Lung (tissue), 12 donors: ENCODE measurements around the gene GMIP. TPM values are rescaled to one million over a fixed set of nuclear protein-coding genes. Genes with fewer than 3 reads are reported as not detected.

ENCODE experiments used
- ATAC-seq: fragments of 200-7000 bp; cut with Tn5 transposase; one replicate; pipeline ENCODE4 v1.9.1; 2020; ENCODE audit warnings: moderate number of reproducible peaks; ENCODE audit not compliant: insufficient read depth, low FRiP score
- DNase-seq, 3 donors: peaks; one replicate each; pipeline ENCODE4 v3.0.0-alpha.2; 2013 to 2017
- H3K27ac ChIP-seq, 2 donors: one replicate each; pipeline ENCODE4 v1.5.1; 2013; ENCODE audit warnings: mild to moderate bottlenecking in 2 of 2, moderate library complexity in 2 of 2, control low read depth in 1 of 2, inconsistent platforms in 1 of 2, low read depth in 1 of 2, low read length in 1 of 2
- H3K27me3 ChIP-seq, 3 donors: one replicate each; pipeline ENCODE4 v1.5.1; 2013; ENCODE audit warnings: low read length in 2 of 3; ENCODE audit not compliant: control insufficient read depth in 3 of 3, insufficient read depth in 3 of 3
- H3K36me3 ChIP-seq, 4 donors: one replicate each; pipeline ENCODE4 v1.5.1; 2013; ENCODE audit warnings: low read length in 4 of 4, mild to moderate bottlenecking in 1 of 4, moderate library complexity in 1 of 4; ENCODE audit not compliant: control insufficient read depth in 4 of 4, insufficient read depth in 4 of 4
- H3K4me1 ChIP-seq, 5 donors: one replicate each; pipeline ENCODE4 v1.5.1; 2013; ENCODE audit warnings: low read length in 5 of 5, mild to moderate bottlenecking in 2 of 5, moderate library complexity in 1 of 5; ENCODE audit not compliant: control insufficient read depth in 5 of 5, insufficient read depth in 5 of 5
- H3K4me3 ChIP-seq: one replicate; pipeline ENCODE4 v1.5.1; 2013; ENCODE audit warnings: mild to moderate bottlenecking, control low read depth, moderate library complexity
- H3K9ac ChIP-seq, 2 donors: one replicate each; pipeline ENCODE4 v1.5.1; 2013; ENCODE audit warnings: low read length in 2 of 2, control low read depth in 1 of 2; ENCODE audit not compliant: insufficient read depth in 1 of 2
- H3K9me3 ChIP-seq, 4 donors: one replicate each; pipeline ENCODE4 v1.5.1; 2013; ENCODE audit warnings: low read length in 3 of 4, mild to moderate bottlenecking in 1 of 4, moderate library complexity in 1 of 4; ENCODE audit not compliant: control insufficient read depth in 4 of 4, insufficient read depth in 3 of 4
- CTCF ChIP-seq: IDR thresholded peaks from 2 replicates; pipeline ENCODE4 v1.5.1; 2012; ENCODE audit warnings: mild to moderate bottlenecking; ENCODE audit errors: control extremely low read depth, extremely low read depth
- WGBS, 2 donors: extraction: QIAGEN DNeasy Blood & Tissue Kit; methylation state at CpG; one replicate each; pipeline ENCODE4 v1.1.7; 2013; 5-methylcytosine and 5-hydroxymethylcytosine counted together
- polyA plus RNA-seq, 2 donors: library from polyadenylated mRNA; stranded (reverse); fragments of 200-250 nt; gene quantifications; one replicate each; pipeline ENCODE4 v1.2.1, GENCODE V29; 2013
- total RNA-seq, 2 donors: library from RNA; depleted of rRNA in 1 of 2; stranded (reverse); fragments of >200 nt in 1 of 2; gene quantifications; one replicate each; pipeline ENCODE4 v1.2.1, GENCODE V29; 2014 to 2021
- donor health status: control.
- donor health status: control.
- donor health status: Bipolar disorder and iron deficiency.
- donor health status: healthy.
- donor health status: DM: yes; HTN: yes; CAD: no.

Gene GMIP
- total and polyA plus RNA-seq, 4 donors, result 13.1 to 54.1 (median 31.6) TPM

GRCh38 chr19:19591133-19591825 lies 52.2 kb downstream of the GMIP start:
- H3K36me3 ChIP-seq, result peaks cover 0 to 2% (median 1%) of the 10 kb centered on the region in 4 donors
- WGBS, 2 donors, result 52 to 58% methylated on average over 13 of the region's 13 CpGs
- peak; percentile 82 to 96 (median 95) for DNase-seq
- peak overlapping the region in 1 of 2 donors; percentile 8 for H3K9ac ChIP-seq
- H3K27me3 ChIP-seq, result no peaks in the 10 kb centered on the region
- peak; percentile 49 for ATAC-seq
- H3K4me3 ChIP-seq, result no peak overlapping the region
- peaks cover 0 to 25% (median 12%) of the 10 kb centered on the region in 5 donors for H3K4me1 ChIP-seq
- H3K27ac ChIP-seq, result peak overlapping the region in 1 of 2 donors; percentile 78
- no peaks in the 10 kb centered on the region for H3K9me3 ChIP-seq
- no peak for TF ChIP-seq CTCF

GRCh38 chr19:19588546-19588945 lies 54.9 kb downstream of the GMIP start:
- H3K27ac ChIP-seq, result no peak overlapping the region

GRCh38 chr19:19587771-19588170 lies 55.7 kb downstream of the GMIP start:
- no peak overlapping the region for H3K9ac ChIP-seq
- H3K27me3 ChIP-seq, result no peaks in the 10 kb centered on the region
- ATAC-seq, result no peak
- TF ChIP-seq CTCF, result no peak
- H3K36me3 ChIP-seq, result peaks cover 0 to 2% (median 0%) of the 10 kb centered on the region in 4 donors
- no peak for DNase-seq
- H3K9me3 ChIP-seq, result no peaks in the 10 kb centered on the region
- no peak overlapping the region for H3K27ac ChIP-seq
- WGBS, 2 donors, result 94 to 98% methylated on average over 5 of the region's 5 CpGs
- H3K4me3 ChIP-seq, result no peak overlapping the region
- peaks cover 0 to 16% (median 4%) of the 10 kb centered on the region in 5 donors for H3K4me1 ChIP-seq

More at GRCh38 chr19:19588546-19588945, 54.9 kb downstream of the GMIP start:
- TF ChIP-seq CTCF, result no peak
- Histone ChIP-seq H3K36me3 (peaks cover 0 to 2% (median 1%) of the 10 kb centered on the region in 4 donors), H3K27me3 (no peaks in the 10 kb centered on the region), H3K9ac (no peak overlapping the region), H3K4me1 (peaks cover 0 to 16% (median 4%) of the 10 kb centered on the region in 5 donors), H3K4me3 (no peak overlapping the region), H3K9me3 (no peaks in the 10 kb centered on the region)
- DNase-seq (no peak), ATAC-seq (no peak)
- whole genome bisulfite sequencing, 2 donors, result 91 to 92% methylated on average over 2 of the region's 2 CpGs
